Measurements from ENCODE around the gene OR2Z1. TPM values are rescaled to one million over a fixed set of nuclear protein-coding genes. Genes with fewer than 3 reads are reported as not detected.
"Not testable (repeated sequence)": the region's sequence is repeated elsewhere in the genome, so short reads cannot be mapped to it uniquely, and the experiment has no call there.

OR2Z1 gene
- total RNA-seq, 1 donor from 2014 or later, result not detected

GRCh38 chr19:8731428-8732169 lies 10.2 kb downstream of the OR2Z1 start:
- no peak for DNase-seq

GRCh38 chr19:8738377-8738776 lies 16.9 kb downstream of the OR2Z1 start:
- intact Hi-C loops (cut with micrococcal nuclease), result no loop called here
- H3K4me3 ChIP-seq, result no peak overlapping the region
- peaks cover 13% of the 10 kb centered on the region for H3K27me3 ChIP-seq (ENCODE audit: low read depth)
- no peaks in the 10 kb centered on the region for H3K36me3 ChIP-seq
- H3K27ac ChIP-seq (replicated peaks), result no peak overlapping the region
- no peaks in the 10 kb centered on the region for H3K4me1 ChIP-seq
- TF ChIP-seq, protein P1, sequence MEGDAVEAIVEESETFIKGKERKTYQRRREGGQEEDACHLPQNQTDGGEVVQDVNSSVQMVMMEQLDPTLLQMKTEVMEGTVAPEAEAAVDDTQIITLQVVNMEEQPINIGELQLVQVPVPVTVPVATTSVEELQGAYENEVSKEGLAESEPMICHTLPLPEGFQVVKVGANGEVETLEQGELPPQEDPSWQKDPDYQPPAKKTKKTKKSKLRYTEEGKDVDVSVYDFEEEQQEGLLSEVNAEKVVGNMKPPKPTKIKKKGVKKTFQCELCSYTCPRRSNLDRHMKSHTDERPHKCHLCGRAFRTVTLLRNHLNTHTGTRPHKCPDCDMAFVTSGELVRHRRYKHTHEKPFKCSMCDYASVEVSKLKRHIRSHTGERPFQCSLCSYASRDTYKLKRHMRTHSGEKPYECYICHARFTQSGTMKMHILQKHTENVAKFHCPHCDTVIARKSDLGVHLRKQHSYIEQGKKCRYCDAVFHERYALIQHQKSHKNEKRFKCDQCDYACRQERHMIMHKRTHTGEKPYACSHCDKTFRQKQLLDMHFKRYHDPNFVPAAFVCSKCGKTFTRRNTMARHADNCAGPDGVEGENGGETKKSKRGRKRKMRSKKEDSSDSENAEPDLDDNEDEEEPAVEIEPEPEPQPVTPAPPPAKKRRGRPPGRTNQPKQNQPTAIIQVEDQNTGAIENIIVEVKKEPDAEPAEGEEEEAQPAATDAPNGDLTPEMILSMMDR (IDR thresholded peaks at IDR 0.05; ENCODE audit: borderline replicate concordance), result no peak
- DNase-seq, result no peak
- no peaks in the 10 kb centered on the region for H3K9me3 ChIP-seq (replicated peaks)

More at GRCh38 chr19:8731428-8732169, 10.2 kb downstream of the OR2Z1 start:
- intact Hi-C loops (cut with micrococcal nuclease), result no loop called here
- TF ChIP-seq, protein P1 (IDR thresholded peaks at IDR 0.05; ENCODE audit: borderline replicate concordance), result no peak
- H3K4me3 ChIP-seq, result no peak overlapping the region
- peaks cover 41% of the 10 kb centered on the region for H3K27me3 ChIP-seq (ENCODE audit: low read depth)
- H3K27ac ChIP-seq (replicated peaks), result no peak overlapping the region
- no peaks in the 10 kb centered on the region for H3K9me3 ChIP-seq (replicated peaks)
- no peaks in the 10 kb centered on the region for H3K4me1 ChIP-seq
- H3K36me3 ChIP-seq, result no peaks in the 10 kb centered on the region

- H3K27me3 ChIP-seq (ENCODE audit: low read depth); H3K4me3 ChIP-seq; intact Hi-C loops (cut with micrococcal nuclease); H3K4me1 ChIP-seq; DNase-seq; H3K27ac ChIP-seq (replicated peaks); H3K9me3 ChIP-seq (replicated peaks); H3K36me3 ChIP-seq: not testable (repeated sequence)
Observed at GRCh38 chr19:8739291-8740065, 18.0 kb downstream of the OR2Z1 start.

GRCh38 chr19:8767257-8767656 lies 45.8 kb downstream of the OR2Z1 start:
- H3K27me3 ChIP-seq (ENCODE audit: low read depth); H3K27ac ChIP-seq (replicated peaks); H3K9me3 ChIP-seq (replicated peaks); H3K36me3 ChIP-seq; DNase-seq; intact Hi-C loops (cut with micrococcal nuclease); H3K4me3 ChIP-seq; H3K4me1 ChIP-seq: not testable (repeated sequence)

DNA sequence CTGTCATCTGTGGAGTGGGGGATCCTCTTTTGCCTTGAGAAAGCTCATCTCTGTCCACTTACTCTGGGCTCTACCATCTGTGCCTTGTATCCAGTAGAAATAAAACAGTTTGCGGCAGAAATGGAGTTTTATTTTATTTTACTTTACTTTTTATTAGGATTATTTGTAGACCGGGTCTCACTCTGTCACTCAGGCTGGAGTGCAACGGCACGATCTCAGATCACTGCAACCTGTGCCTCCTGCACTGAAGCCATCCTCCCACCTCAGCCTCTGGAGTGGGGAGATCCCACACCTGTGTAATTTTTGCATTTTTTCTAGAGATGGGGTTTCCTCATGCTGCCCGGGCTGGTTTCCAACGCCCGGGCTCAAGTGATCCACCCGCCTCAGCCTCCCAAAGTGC lies 47.8 kb downstream of the OR2Z1 start:
- H3K4me1 ChIP-seq; H3K4me3 ChIP-seq; H3K27me3 ChIP-seq (ENCODE audit: low read depth); DNase-seq; H3K36me3 ChIP-seq; intact Hi-C loops (cut with micrococcal nuclease); H3K27ac ChIP-seq (replicated peaks); H3K9me3 ChIP-seq (replicated peaks): not testable (repeated sequence)

GRCh38 chr19:8773587-8773986 lies 52.2 kb downstream of the OR2Z1 start:
- DNase-seq; intact Hi-C loops (cut with micrococcal nuclease); H3K9me3 ChIP-seq (replicated peaks); H3K27ac ChIP-seq (replicated peaks); H3K36me3 ChIP-seq; H3K4me3 ChIP-seq; H3K4me1 ChIP-seq; H3K27me3 ChIP-seq (ENCODE audit: low read depth): not testable (repeated sequence)

Other genes with a start within 250 kb of the OR2Z1 start
- gene PRAM1, start 219.0 kb upstream of the OR2Z1 start, total RNA-seq, result 0.36 TPM
- 17.0 TPM for gene ZNF414, start 207.5 kb upstream of the OR2Z1 start, total RNA-seq
- 7.4 TPM for gene MYO1F, start 144.2 kb upstream of the OR2Z1 start, total RNA-seq
- gene ADAMTS10, start 110.9 kb upstream of the OR2Z1 start, total RNA-seq, result 11.5 TPM
- not detected for gene NFILZ, start 91.0 kb upstream of the OR2Z1 start, total RNA-seq
- not detected for gene ACTL9, start 22.8 kb upstream of the OR2Z1 start, total RNA-seq
- gene ZNF558, start 110.7 kb downstream of the OR2Z1 start, total RNA-seq, result 10.8 TPM
- gene MBD3L1, start 110.7 kb downstream of the OR2Z1 start, total RNA-seq, result not detected

Data from left ventricle myocardium inferior (tissue), 1 donor.